GM13977 (cell line): ENCODE data around the gene OTUD5.

Experiments used
- DNase-seq: peaks from one replicate; pipeline ENCODE4 v3.0.0; 2012; ENCODE audit warnings: low spot score
- CTCF ChIP-seq: IDR thresholded peaks from 2 replicates; pipeline ENCODE4 v1.5.1; 2012; ENCODE audit warnings: mild to moderate bottlenecking, control low read depth; ENCODE audit not compliant: insufficient read depth; ENCODE audit errors: extremely low read depth, missing control alignments
- in situ Hi-C: fragments of 300-500 bp; cut with MboI; formaldehyde crosslinking; loops from one replicate; pipeline ENCODE4 v1.12.0; 2022; ENCODE audit warnings: low sequenced_read_pairs, low pct_unique_long_range_greater_than_20kb, mixed read lengths, inconsistent platforms; ENCODE audit not compliant: unreplicated experiment

The OTUD5 gene

DNA sequence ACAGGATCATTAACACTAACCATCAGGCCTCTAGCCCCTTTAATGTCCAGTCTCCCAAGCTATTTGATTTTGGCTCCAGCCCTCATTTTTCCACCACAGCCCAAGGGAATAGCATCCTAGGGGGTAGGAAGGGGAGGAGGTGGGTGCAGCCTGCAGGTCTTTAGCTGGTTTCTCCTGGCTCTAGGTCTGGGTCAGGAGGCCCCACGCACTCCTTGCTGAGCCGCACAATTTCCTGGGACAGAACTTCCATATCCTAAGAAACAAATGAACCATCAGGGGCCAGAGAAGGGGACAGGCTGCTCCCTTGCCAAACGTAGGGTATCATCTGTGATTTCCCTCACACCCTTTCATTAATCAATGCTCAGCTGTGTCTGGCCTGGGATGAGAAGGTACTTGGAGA is 16.6 kb upstream of the OTUD5 start:
- no peak for DNase-seq
- in situ Hi-C loops: no loop called here
- no peak for TF ChIP-seq CTCF

- peak; percentile 49 for TF ChIP-seq CTCF
- peak; percentile 57 for DNase-seq
- in situ Hi-C loops: no loop called here
These were observed 15.1 kb upstream of the OTUD5 start for GRCh38 chrX:48972220-48973164.

GRCh38 chrX:48971249-48972219 is 14.1 kb upstream of the OTUD5 start, which contains the start of gene KCND1:
TSS of gene KCND1 (minus strand) at chrX:48971844. CDS start at chrX:48970271, 1,573 bp downstream.
- DNase-seq: no peak
- no peak for TF ChIP-seq CTCF
- in situ Hi-C loops: no loop called here

DNA sequence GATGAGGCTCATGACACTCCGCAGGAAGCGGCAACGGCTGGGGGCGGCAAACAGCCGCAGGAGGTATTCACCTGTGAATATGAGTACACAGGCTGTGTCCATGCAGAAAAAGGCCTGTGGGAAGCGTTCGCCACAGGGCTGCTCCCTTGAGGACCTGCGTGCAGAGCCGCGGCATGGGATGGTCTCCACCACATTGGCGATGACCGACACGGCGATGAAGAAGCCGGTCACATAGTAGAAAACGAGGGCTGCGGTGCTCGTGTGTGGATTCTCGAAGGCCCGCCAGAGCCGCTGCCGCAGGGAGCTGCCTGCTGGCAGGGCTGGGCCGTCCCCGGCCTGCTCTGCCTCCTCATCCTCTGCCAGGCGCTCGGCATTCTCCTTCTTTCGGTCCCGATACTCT is 12.1 kb upstream of the OTUD5 start:
- no peak for DNase-seq
- no peak for TF ChIP-seq CTCF
- in situ Hi-C loops: no loop called here

DNA sequence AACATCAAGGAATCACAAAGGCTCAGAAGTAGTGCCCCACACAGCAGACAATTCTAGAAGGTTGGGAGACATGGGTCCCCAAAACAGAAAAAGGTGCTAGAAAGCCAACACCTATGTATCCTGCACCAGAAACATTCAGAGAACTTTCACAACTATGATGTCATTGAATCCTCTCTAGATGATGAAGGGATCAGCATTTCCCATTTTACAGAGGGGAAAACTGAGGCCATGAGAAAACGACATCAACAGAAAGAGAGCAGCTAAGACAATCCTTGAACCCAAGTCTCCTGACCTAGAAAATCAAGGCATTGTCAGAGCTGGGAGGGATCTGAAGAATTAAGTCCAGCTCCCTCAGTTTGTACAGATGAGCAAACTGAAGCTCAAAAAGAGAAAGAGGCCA is 11.0 kb upstream of the OTUD5 start:
- in situ Hi-C loops: no loop called here
- no peak for DNase-seq

More for the DNA sequence above, 11.0 kb upstream of the OTUD5 start:
- TF ChIP-seq CTCF: no peak
